K562 (cell line): ENCODE results near the gene PGAP3. TPM values are rescaled to one million over a fixed set of nuclear protein-coding genes. Genes with fewer than 3 reads are reported as not detected.
A peak's percentile ranks its signal among the peaks of the same experiment; 100 is the strongest.

Experiments
- ATAC-seq: fragments of 200-7000 bp; cut with Tn5 transposase; 3 replicates; pipeline ENCODE4 v1.9.1; 2020; ENCODE audit warnings: moderate library complexity
- BruUV-seq: library from RNA; stranded (reverse); fragments of 400-500 nt; replicated peaks from 2 replicates; lab custom pipeline; 2021; lab: Mats Ljungman, UMichigan
- CTCF ChIA-PET: fragments of 300-600 bp; formaldehyde crosslinking; extraction: SDS; loops from one replicate; lab custom pipeline; 2021; ENCODE audit warnings: low intra/inter-chr PET ratio; lab: Yijun Ruan, JAX
- POLR2A ChIA-PET: fragments of 300-600, 350-650 bp; sonication (Branson Sonifier 250); formaldehyde crosslinking; extraction: SDS; loops from one replicate; lab custom pipeline; 2021; ENCODE audit warnings: antibody characterized with exemption, inconsistent platforms; lab: Yijun Ruan, JAX
- DNase-seq, 4 experiments: peaks; one replicate each; pipeline versions ENCODE4 v3.0.0 to v3.0.0-alpha.2; 2011 to 2018; ENCODE audit warnings: low spot score in 3 of 4, mixed read lengths in 3 of 4; ENCODE audit errors: extremely low read depth in 1 of 4
- FAIRE-seq: peaks from 2 replicates; lab custom pipeline; 2011; peaks lifted over from hg19 to GRCh38; lab: Jason Lieb, UNC
- H2AFZ ChIP-seq: 2 replicates; pipeline ENCODE4 v1.6.0; 2011; ENCODE audit warnings: low read depth, low read length, control low read depth, inconsistent platforms
- H3K27ac ChIP-seq: fragments of 200-600 bp; 3 replicates; pipeline ENCODE4 v1.8.0; 2011; ENCODE audit warnings: low read depth, mild to moderate bottlenecking, control low read depth, inconsistent platforms, low read length, moderate library complexity, mixed read lengths; ENCODE audit errors: extremely low read depth
- H3K27me3 ChIP-seq, 2 experiments: fragments of 300-600 bp in 1 of 2; 2 replicates in 1 of 2; 3 replicates in 1 of 2; pipeline versions ENCODE4 v1.6.0 to v1.8.0; 2011; ENCODE audit warnings: inconsistent platforms in 2 of 2, low read length in 2 of 2, mild to moderate bottlenecking in 1 of 2, mixed read lengths in 1 of 2, moderate library complexity in 1 of 2; ENCODE audit not compliant: control insufficient read depth in 2 of 2, insufficient read depth in 2 of 2
- H3K36me3 ChIP-seq: fragments of 300-600 bp; 3 replicates; pipeline ENCODE4 v1.8.0; 2011; ENCODE audit warnings: mild to moderate bottlenecking, low read length, inconsistent platforms; ENCODE audit not compliant: control insufficient read depth, insufficient read depth
- H3K4me1 ChIP-seq, 2 experiments: fragments of 200-600 bp in 1 of 2; replicated peaks in 1 of 2; 2 replicates in 1 of 2; 3 replicates in 1 of 2; pipeline versions ENCODE4 v1.5.1 to v1.8.0; 2011; ENCODE audit warnings: inconsistent platforms in 2 of 2, low read length in 2 of 2, mild to moderate bottlenecking in 1 of 2, mixed read lengths in 1 of 2, moderate library complexity in 1 of 2; ENCODE audit not compliant: control insufficient read depth in 2 of 2, insufficient read depth in 2 of 2
- H3K4me2 ChIP-seq: 2 replicates; pipeline ENCODE4 v1.6.1; 2011; ENCODE audit warnings: low read length, control low read depth, inconsistent platforms, mixed read lengths; ENCODE audit not compliant: insufficient read depth
- H3K4me3 ChIP-seq: fragments of 200-600 bp; sonication (generic), shearing (Covaris generic); 2 replicates; pipeline ENCODE4 v1.5.1; 2016; ENCODE audit warnings: control low read depth, inconsistent platforms
- H3K79me2 ChIP-seq: fragments of 200-600 bp; 3 replicates; pipeline ENCODE4 v1.8.0; 2011; ENCODE audit warnings: low read length, inconsistent platforms; ENCODE audit not compliant: control insufficient read depth, insufficient read depth
- H3K9ac ChIP-seq, 2 experiments: 2 replicates each; pipeline versions ENCODE4 v1.6.0 to v1.6.1; 2011; ENCODE audit warnings: low read depth in 2 of 2, low read length in 2 of 2, control low read depth in 1 of 2, inconsistent platforms in 1 of 2, mild to moderate bottlenecking in 1 of 2, mixed read lengths in 1 of 2; ENCODE audit not compliant: insufficient read depth in 1 of 2
- H3K9me1 ChIP-seq: one replicate; pipeline ENCODE4 v1.6.0; 2011; ENCODE audit warnings: inconsistent platforms, mild to moderate bottlenecking, low read length, moderate library complexity; ENCODE audit not compliant: control insufficient read depth, insufficient read depth
- H3K9me3 ChIP-seq: replicated peaks from 2 replicates; pipeline ENCODE4 v1.5.1; 2011; ENCODE audit warnings: low read depth, low read length, inconsistent platforms; ENCODE audit not compliant: control insufficient read depth, insufficient read depth
- H4K20me1 ChIP-seq: replicated peaks from 2 replicates; pipeline ENCODE4 v1.6.1; 2011; ENCODE audit warnings: low read length, inconsistent platforms, mixed read lengths; ENCODE audit not compliant: control insufficient read depth, insufficient read depth
- ARID3A ChIP-seq: IDR thresholded peaks from 2 replicates; pipeline ENCODE4 v1.6.1; 2012; ENCODE audit warnings: low read depth, low read length, improper control_type of control experiment, borderline replicate concordance
- CTCF ChIP-seq, 3 experiments: IDR thresholded peaks in 2 of 3; conservative IDR thresholded peaks in 1 of 3; 2 replicates each; pipeline ENCODE4 v1.5.1; 2011 to 2012; ENCODE audit warnings: low read length in 3 of 3, mild to moderate bottlenecking in 3 of 3, control low read depth in 2 of 3, improper control_type of control experiment in 1 of 3, inconsistent platforms in 1 of 3, low read depth in 1 of 3, mixed read lengths in 1 of 3, moderate library complexity in 1 of 3; ENCODE audit not compliant: insufficient read depth in 2 of 3
- NR2C1 ChIP-seq, 2 experiments: fragments of 450-650 bp; IDR thresholded peaks; 2 replicates each; pipeline ENCODE4 v1.6.1; 2017; ENCODE audit warnings: mild to moderate bottlenecking in 2 of 2, antibody characterized with exemption in 1 of 2, inconsistent platforms in 1 of 2, missing compliant biosample characterization in 1 of 2, missing genetic modification characterization in 1 of 2
- TARDBP ChIP-seq: fragments of 450-650 bp; IDR thresholded peaks from 2 replicates; pipeline ENCODE4 v1.6.1; 2016
- TFE3 ChIP-seq: fragments of 450-650 bp; formaldehyde crosslinking; IDR thresholded peaks from 2 replicates; pipeline ENCODE4 v1.4.0; 2020; ENCODE audit warnings: mild to moderate bottlenecking, mixed read lengths
- ZNF140 ChIP-seq: fragments of 250-450 bp; sonication (Bioruptor Pico); IDR thresholded peaks from 2 replicates; pipeline ENCODE4 v1.8.0; 2021; ENCODE audit warnings: moderate library complexity, mild to moderate bottlenecking, inconsistent platforms
- WGBS: fragments of 100-300 bp; shearing (Covaris generic); methylation state at CpG from one replicate; pipeline ENCODE4 v1.1.6; 2016; ENCODE audit warnings: low coverage, mixed read lengths; ENCODE audit not compliant: insufficient coverage; ENCODE audit errors: missing lambda C conversion rate; 5-methylcytosine and 5-hydroxymethylcytosine counted together
- in situ Hi-C: fragments of 300-500 bp; cut with MboI; formaldehyde crosslinking; loops from 4 replicates; pipeline ENCODE4 v1.15.0; 2018; ENCODE audit warnings: inconsistent platforms, mixed read lengths
- intact Hi-C: fragments of 100-400 bp; cut with micrococcal nuclease; formaldehyde crosslinking; loops from 2 replicates; pipeline ENCODE4 v1.14.2; 2022
- polyA plus RNA-seq, 8 experiments: library from polyadenylated mRNA; depleted of rRNA in 4 of 8; stranded (reverse) in 5 of 8; unstranded in 3 of 8; fragments of >200 nt; fragmentation: Nextera tagmentation in 2 of 8; fragmentation: Illumina TruSeq in 1 of 8; extraction: Ambion mirVana in 2 of 8; extraction: Trizol in 1 of 8; gene quantifications; 2 replicates each; pipeline versions ENCODE4 v1.2.1 to v1.2.3, GENCODE V29; 2011 to 2014; ENCODE audit warnings: inconsistent platforms in 1 of 8, missing spikeins in 1 of 8
- total RNA-seq, 7 experiments: library from RNA; depleted of rRNA in 6 of 7; stranded (reverse); fragments of >200 nt in 6 of 7; fragmentation: Illumina TruSeq in 2 of 7; extraction: Trizol in 2 of 7; gene quantifications; 2 replicates each; pipeline versions ENCODE4 v1.2.1 to v1.2.3, GENCODE V29; 2011 to 2021; ENCODE audit warnings: low replicate concordance in 1 of 7

The PGAP3 gene
- total and polyA plus RNA-seq, 9 of the 15 experiments (the other 6 are each of a cell fraction or from before 2014, with no cell fraction given), result 0.38 to 9.4 (median 4.5) TPM

GRCh38 chr17:39634384-39634871 lies 53.4 kb downstream of the PGAP3 start (continued):
- TF ChIP-seq TARDBP (no peak), CTCF (IDR thresholded peaks at IDR 0.05 in 2 of 3, conservative IDR thresholded peaks at IDR 0.05 in 1 of 3; ENCODE audit: insufficient read depth in 2 of 3, low read depth in 1 of 3, low read length in 3 of 3) (peak; percentile 79 to 83 (median 81)), ARID3A (0 out of 2 replicates have a peak, but pooled peaks have one; percentile 15)
- TF ChIP-seq, all 486 proteins: peak for 9

GRCh38 chr17:39633570-39634183 lies 54.2 kb downstream of the PGAP3 start:
- Histone ChIP-seq H3K9me1 (no peaks in the 10 kb centered on the region), H3K9ac (peak overlapping the region in 1 of 2 experiments; percentile 41; a peak in 2 of 4 replicates), H3K36me3 (no peaks in the 10 kb centered on the region; the same call in 2 of the 3 replicates), H2AFZ (0 out of 2 replicates have a peak overlapping the region, but pooled peaks have one; percentile 46), H3K4me3 (no peak overlapping the region), H3K27ac (no peak overlapping the region), H3K9me3 (no peaks in the 10 kb centered on the region), H3K79me2 (peaks cover 17% of the 10 kb centered on the region), H3K27me3 (no peaks in the 10 kb centered on the region), H3K4me1 (peaks cover 23 to 40% of the 10 kb centered on the region in 2 experiments), H3K4me2 (no peak overlapping the region), H4K20me1 (no peaks in the 10 kb centered on the region)
- FAIRE-seq (no peak), ATAC-seq (no peak), DNase-seq (no peak)
- POLR2A ChIA-PET, result interaction anchor here (0.5 to 1.2 kb wide), 6 partner anchors 9 to 437 kb away, joined by 3 to 5 read pairs (median 4); no protein-coding TSS in a partner anchor
- intact Hi-C loops (no loop called here), in situ Hi-C loops (no loop called here)
- CTCF ChIA-PET, result interaction anchor here (0.6 to 2.0 kb wide), 3 partner anchors 12 to 35 kb away, joined by 3 to 12 read pairs (median 3); partner anchors contain the start of gene PNMT
- BruUV-seq, result no TSS peak
- WGBS, result 65% methylated on average over 8 of the region's 8 CpGs
- TF ChIP-seq TFE3 (CRISPR knock-in tag) (no peak), ZNF140 (no peak), NR2C1 (IDR thresholded peaks at IDR 0.05) (peak; percentile 89), NR2C1 (tag; IDR thresholded peaks at IDR 0.05) (peak; percentile 87)
